ENCODE results near the gene PLEKHM3.
"Not testable (repeated sequence)": the region's sequence is repeated elsewhere in the genome, so short reads cannot be mapped to it uniquely, and the experiment has no call there.

The PLEKHM3 gene

DNA sequence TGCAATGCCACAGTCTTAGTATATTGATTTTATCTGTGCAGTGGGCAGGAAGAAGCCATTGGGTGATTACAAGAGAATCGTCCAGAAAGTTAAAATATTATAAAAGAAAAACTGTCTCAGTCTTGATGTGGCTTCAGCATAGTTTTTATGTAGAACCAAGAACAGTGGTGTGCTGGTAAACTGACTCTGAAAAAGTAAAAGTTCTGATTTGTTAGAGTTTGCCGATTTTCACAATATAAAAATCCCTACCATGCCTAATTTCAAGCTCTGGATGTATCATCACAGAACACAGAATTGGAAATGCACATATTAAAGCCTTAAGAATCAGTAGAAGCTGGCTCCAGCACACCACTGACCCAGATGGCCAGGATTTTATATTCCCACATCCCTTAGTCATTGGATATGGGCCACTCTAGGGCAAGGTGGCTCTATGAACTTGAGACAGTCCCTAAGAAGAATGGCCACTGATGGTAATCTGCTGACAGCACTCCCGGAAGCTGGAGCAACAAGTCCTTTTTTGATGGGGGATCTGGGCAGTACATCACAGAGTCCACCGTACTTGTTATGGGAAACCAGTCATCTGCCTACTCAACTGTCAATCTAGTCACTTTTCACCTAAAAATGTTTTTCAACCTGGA is 9.3 kb upstream of the PLEKHM3 start:
- DNase-seq: no peak

DNA sequence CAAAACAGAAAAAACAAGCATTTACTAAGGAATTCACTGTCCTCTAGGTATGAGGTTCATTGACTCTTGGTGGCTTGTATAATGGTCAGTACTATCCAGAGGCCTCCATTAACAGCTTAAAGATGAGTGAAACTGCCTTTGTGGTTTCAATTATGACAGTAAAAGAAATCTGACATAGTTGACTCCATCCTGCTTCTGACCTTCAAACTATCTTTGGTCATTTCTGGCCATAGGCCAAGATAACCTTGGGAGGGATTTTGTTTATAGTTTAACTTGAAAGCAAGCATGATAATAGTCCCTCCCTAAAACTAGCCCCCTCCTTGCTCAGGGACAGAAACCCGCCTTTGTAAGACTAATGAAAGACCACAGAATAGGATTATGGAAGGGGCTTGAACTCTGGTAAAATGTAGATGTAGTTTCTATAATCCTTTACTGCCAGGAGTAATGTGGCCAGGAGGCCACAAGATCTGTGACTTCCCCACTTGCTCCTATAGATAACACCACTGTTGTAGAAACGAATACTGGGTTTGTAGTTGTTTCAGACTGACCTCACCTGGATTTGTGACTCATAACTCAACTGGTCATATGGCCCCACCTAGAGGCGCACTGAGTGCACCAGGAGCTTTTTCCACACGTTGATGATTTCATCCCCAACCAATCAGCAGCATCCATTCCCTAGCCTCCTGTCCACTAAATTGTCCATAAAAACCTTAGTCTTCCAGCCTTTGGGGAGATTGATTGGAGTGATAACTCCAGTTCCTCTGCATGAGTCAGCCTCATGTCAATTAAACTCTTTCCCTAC is 8.6 kb upstream of the PLEKHM3 start:
- DNase-seq: peak; percentile 17

GRCh38 chr2:208031608-208032019 is 6.3 kb upstream of the PLEKHM3 start:
- no peak for DNase-seq

DNA sequence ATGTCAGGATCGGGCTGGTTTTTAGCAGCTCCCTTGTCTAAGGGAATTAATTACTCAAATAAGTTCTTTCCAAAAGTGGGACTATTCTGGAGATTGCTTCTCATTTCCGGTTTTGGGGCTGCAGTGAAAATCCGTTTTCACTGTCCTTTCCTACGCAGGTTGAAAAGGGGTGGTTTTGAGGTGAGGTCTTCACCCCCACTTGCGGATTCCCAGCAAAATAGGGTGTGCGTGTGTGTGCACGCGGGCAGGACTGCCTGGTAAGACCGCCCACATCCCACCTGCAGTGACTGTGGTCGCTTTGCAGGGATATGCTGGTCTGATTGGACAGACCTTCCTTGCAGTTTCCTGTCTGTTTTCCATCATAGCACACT is 472 bp upstream of the PLEKHM3 start:
- DNase-seq: no peak

GRCh38 chr2:208024091-208024490 is 1.2 kb downstream of the PLEKHM3 start:
- DNase-seq: no peak

DNA sequence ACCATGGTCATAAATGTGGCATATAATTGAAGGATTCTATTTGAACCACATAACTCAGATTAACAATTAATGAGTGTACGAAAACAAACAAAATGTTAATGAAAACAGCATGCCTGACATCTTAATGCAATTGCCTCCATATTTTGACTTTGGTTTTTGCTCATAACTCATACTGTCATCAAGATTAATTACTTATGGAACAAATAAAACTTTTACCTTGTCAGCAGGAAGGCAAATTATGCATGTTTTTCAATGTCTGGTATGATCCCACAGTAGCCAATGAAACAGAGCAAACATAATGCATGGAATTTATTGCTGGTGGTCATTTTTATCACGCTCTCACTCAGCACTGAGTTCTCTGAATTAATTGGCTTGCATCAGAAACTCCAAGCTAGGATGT is 5.1 kb downstream of the PLEKHM3 start:
- no peak for DNase-seq

DNA sequence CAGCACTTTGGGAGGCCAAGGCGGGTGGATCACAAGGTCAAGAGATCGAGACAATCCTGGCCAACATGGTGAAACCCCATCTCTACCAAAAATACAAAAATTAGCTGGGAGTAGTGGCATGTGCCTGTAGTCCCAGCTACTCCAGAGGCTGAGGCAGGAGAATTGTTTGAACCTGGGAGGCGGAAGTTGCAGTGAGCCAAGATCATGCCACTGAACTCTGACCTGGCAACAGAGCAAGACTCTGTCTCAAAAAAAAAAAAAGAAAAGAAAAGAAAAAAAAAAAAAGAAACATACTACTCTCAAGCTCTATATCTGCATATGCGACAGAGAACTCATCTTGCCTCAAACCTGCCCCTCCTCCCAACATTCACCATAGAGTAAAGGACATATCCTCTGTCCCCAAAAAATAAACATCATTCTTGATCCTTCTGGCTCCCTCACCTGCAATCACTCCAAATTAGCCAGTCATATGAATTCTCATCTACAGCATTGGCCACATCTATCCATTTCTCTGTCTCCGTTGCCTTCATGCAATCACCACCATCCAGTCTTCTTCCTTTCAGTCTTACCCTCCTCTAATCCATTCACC is 7.1 kb downstream of the PLEKHM3 start:
- DNase-seq: not testable (repeated sequence)

DNA sequence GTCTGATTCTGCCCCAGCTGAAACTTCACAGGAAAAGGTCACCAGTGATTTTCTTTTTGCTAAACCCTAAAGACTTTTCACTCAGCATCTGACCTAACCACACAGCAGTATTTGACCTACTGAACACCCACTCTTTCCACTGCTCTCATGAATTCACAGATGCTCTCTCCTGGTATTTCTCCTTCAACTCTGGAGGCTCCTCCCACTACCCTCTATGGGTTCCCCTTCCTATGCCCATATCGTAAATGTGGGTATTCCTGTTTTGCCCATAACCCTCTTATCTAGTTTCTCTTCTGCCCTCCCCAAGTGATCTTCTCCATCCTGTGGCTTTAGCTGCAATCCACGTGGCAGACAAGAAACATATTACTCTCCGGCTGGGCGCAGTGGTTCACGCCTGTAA is 7.6 kb downstream of the PLEKHM3 start:
- no peak for DNase-seq

GRCh38 chr2:208015475-208015874 is 9.9 kb downstream of the PLEKHM3 start:
- DNase-seq: no peak

DNA sequence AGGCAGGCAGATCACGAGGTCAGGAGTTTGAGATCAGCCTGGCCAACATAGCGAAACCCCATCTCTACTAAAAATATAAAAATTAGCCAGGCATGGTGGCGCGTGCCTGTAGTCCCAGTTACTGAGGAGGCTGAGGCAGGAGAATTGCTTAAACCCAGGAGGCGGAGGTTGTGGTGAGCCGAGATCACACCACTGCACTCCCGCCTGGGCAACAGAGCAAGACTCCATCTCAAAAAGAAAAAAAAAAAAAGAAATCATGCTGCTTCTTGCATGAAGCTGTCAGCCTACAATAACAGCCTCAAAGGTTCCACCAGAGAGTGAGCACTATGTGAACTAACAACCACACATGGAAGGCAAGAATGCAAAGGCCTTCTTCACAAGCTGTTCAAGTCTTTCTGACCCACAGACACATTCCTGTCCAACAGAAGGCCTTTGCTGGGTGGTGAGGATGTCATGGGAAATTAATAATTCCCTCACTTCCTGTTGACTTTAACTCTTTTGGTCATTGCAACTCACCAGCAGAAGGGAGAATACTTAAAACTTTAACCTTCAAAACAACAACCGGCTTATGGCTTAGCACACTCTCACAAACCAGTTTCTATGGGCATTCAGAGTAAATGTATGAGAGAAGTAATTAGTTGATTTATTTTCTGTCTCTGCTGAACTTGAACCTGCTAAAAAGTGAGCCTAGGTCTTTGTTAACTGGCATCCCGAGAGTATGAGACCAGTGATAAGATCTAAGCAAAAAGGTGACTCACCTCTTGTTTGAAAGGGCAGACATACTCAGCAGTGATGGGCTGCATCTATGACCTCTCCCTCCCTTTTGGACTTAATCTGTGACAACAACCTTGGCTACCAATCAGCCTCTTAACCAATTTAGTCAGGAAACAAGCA is 11.8 kb downstream of the PLEKHM3 start:
- no peak for DNase-seq

DNA sequence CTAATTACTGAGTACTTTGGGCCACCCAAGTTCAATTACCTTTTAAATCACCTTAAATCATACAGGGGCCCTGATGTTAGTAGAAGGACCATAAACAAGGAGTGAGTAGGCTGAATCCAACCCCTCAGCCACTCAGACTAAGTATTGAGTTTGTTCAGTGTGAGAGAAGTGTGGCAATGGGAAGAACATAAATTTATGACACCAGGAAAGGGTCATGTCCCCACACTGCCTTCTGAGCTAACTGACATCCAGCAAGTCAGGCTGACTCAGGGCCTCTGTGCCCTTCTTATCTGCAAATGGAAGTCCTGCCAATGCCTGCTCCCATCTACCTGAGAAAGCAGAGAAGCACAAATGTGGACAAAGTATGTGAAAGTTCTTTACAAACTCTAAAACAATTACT is 12.9 kb downstream of the PLEKHM3 start:
- DNase-seq: no peak

DNA sequence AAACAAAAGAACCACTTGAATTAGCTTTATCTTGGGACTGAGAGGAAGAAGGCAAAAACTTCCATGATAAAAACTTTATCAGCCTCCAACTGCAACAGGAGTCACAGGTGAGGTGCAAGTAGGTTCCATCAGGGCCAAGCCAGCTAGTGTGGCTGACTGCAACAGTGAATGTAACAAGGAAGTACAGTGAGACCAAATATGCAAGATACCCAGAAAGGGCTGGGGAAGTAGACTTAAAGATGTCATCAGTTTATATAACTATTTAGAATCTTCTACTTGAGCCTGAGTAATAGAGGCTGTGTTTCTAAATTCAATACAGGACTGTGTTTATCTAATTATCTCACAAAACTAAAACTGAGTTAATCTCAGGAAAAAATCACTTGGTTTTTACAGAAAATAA is 14.8 kb downstream of the PLEKHM3 start:
- DNase-seq: no peak

GRCh38 chr2:208006833-208007232 is 18.5 kb downstream of the PLEKHM3 start:
- DNase-seq: no peak

GRCh38 chr2:208006337-208006736 is 19.0 kb downstream of the PLEKHM3 start:
- no peak for DNase-seq

DNA sequence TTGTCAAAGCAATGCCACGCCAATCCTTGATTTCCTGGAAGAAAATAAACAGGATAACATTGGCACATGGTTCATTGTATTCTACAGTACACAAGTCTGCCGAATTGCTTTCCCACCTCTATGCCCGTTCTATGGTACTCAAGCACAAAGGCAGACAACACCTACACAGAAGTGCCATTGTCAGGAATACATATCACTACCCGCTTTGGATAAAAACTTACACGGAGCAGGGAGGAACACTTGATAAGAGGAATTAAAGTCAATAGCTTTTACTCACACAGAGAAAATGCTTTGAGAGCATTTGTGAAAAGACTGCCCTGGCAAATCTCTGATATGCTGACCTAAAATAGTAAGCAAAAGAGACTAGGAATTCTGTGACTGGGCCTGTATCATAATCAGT is 23.4 kb downstream of the PLEKHM3 start:
- no peak for DNase-seq

GRCh38 chr2:208000701-208001395 is 24.5 kb downstream of the PLEKHM3 start:
- no peak for DNase-seq

DNA sequence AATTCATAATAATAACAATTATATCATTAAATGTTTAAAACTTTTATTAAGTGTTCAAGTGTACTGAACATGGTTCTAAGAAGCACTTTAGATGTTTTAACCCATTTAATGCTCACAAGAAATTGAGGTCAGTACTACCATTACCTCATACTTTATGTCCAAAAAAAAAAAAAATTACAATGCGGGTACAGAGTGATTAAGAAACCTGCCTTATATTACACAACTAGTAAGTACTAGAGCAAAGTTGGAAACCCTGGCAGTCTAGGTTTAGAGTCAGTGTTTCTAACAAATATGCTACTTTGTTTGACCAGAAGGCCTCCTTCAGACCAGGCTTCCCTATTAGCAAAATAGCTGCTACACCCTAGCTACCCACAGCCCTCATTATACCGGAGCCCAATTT is 28.5 kb downstream of the PLEKHM3 start:
- no peak for DNase-seq

- no peak for DNase-seq
These were observed 29.4 kb downstream of the PLEKHM3 start for GRCh38 chr2:207995887-207996286.

DNA sequence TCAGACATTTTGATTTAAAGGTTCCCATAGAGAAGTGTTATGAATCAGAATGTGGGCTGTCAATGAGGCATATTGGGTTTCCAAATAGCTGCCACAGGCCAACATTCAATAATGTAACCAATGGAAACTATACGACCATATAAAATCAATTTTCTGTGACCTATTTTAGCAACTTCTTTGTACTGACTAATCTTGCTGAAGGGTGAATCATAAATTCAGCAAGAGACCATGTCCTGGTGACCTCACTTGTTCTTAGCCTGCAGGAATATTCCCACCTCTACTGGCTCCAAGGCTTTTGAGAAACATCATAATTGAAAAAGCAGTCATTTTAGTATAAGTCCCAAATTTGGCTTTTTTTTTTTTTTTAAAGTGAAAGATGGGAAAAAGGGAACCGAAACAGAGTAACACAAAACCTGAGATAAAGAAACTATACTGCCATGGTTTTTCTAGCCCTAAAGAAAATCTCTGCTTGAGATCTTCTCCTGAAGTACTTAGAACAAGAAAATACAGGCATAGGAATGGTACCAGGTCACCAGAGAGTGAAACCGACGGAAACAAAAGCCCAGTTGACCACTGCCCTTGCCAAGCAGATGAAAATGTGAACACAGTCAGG is 32.1 kb downstream of the PLEKHM3 start:
- no peak for DNase-seq

DNA sequence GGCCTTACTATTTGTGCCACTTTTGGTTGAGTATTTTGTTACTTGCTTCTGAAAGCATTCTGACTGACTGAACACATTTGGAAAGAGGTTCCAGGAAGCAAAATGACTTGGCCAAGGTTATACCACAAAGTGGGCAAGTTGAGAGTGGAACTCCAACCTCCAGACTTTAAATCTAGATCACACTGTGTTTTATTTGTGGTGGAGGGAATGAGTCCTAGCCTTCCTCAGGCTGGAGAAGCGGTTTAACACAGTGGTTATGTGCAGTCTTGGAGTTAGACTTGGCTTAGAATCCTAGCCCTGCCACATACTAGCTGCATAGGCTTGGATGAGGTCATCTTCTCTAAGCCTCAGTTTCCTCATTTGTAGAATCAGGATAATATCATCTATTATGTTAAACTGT is 33.4 kb downstream of the PLEKHM3 start:
- DNase-seq: no peak

- DNase-seq: no peak
These were observed 34.5 kb downstream of the PLEKHM3 start for GRCh38 chr2:207990784-207991183.

DNA sequence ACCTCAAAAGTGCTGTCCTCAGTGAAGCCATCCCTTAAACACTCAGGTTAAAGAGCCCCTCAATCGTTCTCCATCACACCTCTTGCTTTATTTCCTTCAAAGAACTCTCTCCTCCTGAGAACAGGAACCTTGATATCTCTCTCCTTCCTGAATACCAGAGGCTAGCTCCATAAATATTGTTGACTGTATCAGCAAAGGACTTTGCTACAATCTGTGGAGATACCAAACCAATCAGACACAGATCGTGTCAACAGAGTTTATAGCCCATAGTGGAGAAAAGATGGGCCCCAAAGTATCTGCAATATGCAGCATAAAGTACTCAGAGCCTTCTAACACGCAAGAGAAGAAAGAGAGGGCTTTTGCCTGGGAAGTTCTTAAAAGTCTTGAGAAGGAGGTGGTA is 36.4 kb downstream of the PLEKHM3 start:
- no peak for DNase-seq
